HG02840 (cell line): Measurements from ENCODE around the gene TMEM147.

Source experiments
- ATAC-seq: cut with Tn5 transposase; IDR thresholded peaks from one replicate; pipeline ENCODE4 v1.9.1; 2021; ENCODE audit warnings: mild to moderate bottlenecking, moderate library complexity, moderate number of reproducible peaks; ENCODE audit not compliant: unreplicated experiment, low FRiP score

TMEM147 gene

DNA sequence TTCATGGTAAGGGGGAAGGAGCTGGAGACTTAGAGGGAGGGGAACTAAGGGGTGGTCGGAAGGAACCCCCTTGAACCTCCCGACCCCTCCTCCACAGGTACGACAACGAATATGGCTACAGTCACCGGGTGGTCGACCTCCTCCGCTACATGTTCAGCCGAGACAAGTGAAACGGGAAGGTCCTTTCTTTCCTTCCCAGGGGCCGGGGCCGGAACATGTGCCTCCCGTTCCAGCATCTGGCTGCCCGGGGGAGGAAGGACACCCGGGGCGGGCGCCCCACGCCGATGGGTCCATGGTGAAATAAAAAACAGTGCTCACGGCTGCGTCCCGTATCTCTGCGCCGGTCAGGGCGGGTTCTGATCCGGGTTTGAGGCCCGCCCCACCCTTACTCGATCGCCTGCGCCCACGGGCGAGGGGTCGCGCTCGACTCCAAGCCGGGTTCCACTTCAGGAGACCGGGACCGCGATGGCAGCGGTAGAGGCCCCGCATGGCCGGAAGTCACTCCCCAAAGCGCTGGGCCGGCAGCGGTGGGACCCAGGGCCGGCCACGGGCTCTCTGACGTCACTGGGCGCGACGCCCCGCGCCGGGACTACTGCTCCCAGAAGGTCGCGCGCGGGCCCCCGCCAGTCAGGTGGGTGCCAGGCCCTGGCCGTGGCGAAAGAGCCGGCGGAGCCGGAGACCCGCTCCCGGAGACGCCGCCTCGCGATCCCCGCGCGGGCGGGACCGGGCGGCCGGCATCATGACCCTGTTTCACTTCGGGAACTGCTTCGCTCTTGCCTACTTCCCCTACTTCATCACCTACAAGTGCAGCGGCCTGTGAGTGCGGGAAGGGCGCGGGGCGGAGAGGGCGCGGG is at the start of gene TMEM147:
Gene TMEM147 (plus strand): TSS at position 626 of the 854 bp plus-strand sequence. CDS start 114 bp downstream, at position 740.
- peak; percentile 71 for ATAC-seq

GRCh38 chr19:35497406-35497805 is 48.0 kb upstream of the TMEM147 start:
- no peak for ATAC-seq

DNA sequence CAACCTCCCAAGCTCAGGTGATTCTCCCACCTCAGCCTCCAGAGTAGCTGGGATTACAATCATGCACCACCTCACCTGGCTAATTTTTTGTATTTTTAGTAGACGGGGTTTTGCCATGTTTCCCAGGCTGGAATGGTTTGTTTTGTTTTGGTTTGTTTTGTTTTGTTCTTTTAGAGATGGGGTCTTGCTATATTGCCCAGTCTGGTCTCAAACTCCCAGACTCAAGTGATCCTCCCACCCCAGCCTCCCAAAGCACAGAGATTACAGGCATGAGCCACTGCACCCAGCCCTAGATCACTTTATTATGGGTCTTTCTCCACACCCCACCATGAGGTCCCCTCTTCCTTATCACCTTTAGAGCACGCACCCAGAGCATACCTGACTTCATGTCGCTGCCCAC is 47.2 kb upstream of the TMEM147 start:
- ATAC-seq, result no peak

GRCh38 chr19:35498984-35499527 is 46.4 kb upstream of the TMEM147 start:
- ATAC-seq, result no peak

DNA sequence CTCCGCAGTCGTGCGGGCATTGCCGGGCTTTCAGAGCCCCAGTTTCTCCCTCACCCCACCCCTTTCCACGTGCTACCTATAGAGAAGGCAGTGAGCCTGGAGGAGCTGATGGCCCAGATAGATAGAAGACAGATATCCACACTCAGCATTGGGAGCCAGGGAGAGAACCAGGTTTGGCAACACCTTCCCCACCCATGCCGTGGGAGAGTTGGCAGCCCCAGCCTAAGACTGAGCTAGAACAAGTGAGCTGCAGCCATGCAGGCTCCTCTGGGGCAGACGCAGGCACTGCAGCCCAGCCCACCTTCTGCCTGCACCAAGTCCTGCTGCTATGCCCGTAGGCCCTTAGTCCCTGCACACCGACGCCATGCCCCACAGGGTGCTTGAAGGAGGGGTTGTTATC is 44.8 kb upstream of the TMEM147 start:
- ATAC-seq, result no peak

DNA sequence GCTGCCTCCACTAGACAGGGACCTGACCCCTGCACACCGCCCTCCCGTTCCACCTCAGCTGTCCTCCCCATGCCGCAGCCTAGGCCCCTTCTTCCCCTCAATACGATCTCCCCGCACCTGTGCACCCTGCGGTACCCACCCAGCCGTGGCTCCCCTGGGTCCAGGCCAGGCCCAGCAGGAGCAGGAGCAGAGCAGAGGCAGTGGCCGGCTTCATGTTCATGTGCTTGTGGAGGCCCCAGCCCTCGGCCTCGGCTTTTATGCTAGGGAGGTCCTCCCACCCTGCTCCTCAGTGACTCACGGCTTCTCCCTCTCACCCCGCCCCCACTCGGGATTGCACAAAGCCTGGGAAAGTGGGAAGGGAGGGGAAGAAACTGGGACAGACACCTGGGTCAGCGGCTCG is 43.7 kb upstream of the TMEM147 start:
- no peak for ATAC-seq

GRCh38 chr19:35502751-35503150 is 42.7 kb upstream of the TMEM147 start:
- no peak for ATAC-seq

- no peak for ATAC-seq
These were observed 39.4 kb upstream of the TMEM147 start for GRCh38 chr19:35506011-35506410.

- ATAC-seq, result no peak
These were observed 37.9 kb upstream of the TMEM147 start for GRCh38 chr19:35507561-35507960.

DNA sequence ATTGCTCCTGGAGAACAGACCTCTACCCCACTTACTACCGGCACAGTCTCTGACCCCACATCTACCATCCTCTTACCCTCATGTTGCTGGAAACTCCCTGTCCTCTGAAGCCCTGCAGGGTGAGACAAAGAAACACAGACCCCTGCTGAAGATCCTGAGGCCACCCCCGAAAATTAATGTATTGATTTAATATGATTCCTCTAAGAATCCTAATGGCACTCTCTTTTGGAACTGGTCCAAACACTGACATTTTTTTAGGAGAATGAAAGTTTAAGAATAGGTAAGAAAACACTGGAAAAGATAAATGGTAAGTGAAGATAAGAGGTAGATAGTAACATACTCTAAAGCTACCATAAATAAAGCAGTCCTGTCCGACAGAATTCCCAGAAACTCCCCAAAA is 37.3 kb upstream of the TMEM147 start:
- ATAC-seq, result no peak

- ATAC-seq, result no peak
These were observed 36.3 kb upstream of the TMEM147 start for GRCh38 chr19:35509018-35509652.

- ATAC-seq, result no peak
These were observed 35.4 kb upstream of the TMEM147 start for GRCh38 chr19:35509861-35510625.

DNA sequence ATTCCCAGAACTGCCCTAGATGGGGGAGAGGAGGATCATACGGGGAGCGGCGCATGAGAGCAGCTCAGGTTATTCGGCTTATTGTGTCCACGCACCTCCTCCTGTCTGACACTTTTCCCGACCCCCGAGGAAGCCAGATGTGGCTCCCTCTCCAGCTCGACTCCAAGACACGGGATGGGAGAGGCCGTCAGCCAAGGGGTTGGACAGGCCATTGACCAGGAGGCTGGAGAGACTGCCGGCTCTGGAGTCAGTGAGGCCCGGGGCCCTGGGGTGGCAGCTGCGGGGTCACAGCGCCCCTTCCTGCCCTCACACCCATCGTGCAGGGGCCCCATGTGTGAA is 34.8 kb upstream of the TMEM147 start:
- ATAC-seq, result no peak

DNA sequence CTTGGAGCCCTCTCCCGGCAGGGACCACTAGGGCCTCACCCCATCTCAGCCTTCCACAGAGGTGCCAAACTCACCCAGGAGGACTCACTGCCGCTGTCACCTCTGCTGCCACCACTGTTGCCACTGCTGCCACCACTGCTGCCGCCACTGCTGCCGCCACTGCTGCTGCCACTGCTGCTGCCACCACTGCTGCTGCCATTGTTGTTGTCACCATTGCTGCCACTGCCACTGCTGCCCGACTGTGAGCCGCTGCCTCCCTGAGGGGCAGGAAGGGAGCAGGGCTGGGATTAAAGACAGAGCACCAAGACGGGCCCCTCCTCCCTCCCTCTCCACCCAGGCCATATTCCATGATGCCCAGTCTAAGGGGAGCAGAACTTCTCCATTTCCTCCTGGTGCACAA is 34.1 kb upstream of the TMEM147 start:
- ATAC-seq, result no peak

- ATAC-seq, result no peak
These were observed 32.4 kb upstream of the TMEM147 start for GRCh38 chr19:35512831-35513627.

- no peak for ATAC-seq
These were observed 31.7 kb upstream of the TMEM147 start, which contains the start of gene DMKN for GRCh38 chr19:35513628-35514281. Gene DMKN (minus strand): TSS chr19:35513649. CDS start chr19:35513475, 174 bp downstream.

GRCh38 chr19:35514282-35514809 is 31.1 kb upstream of the TMEM147 start:
- ATAC-seq, result no peak

- ATAC-seq, result no peak
These were observed 29.1 kb upstream of the TMEM147 start for GRCh38 chr19:35516310-35516709.

DNA sequence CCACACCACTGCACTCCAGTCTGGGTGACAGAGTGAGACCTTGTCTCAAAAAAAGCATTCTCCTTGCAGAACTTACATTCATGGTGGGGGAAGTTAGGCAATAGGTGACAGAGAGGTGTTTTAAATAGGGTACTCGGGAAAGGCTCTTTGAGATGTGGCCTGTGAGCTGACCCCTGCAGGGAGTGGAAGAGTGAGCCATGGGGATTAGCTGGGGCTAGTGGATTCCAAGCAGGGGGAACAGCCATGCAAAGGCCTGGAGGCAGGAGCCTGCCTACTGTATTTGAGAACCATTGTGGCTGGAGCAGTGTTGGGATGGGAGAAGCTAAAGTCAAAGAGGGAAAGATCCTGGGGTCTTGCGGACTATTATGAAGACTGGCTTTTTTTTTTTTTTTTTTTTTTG is 28.1 kb upstream of the TMEM147 start:
- ATAC-seq, result no peak
